ENCODE data around the gene PRKAR2A. TPM values are rescaled to one million over a fixed set of nuclear protein-coding genes. Genes with fewer than 3 reads are reported as not detected.

PRKAR2A gene
- total and polyA plus RNA-seq, 10 of the 15 experiments (the other 5 are each of a cell fraction or from before 2014, with no cell fraction given) = 9.8 to 46.2 (median 13.2) TPM

- TF ChIP-seq, protein P1, sequence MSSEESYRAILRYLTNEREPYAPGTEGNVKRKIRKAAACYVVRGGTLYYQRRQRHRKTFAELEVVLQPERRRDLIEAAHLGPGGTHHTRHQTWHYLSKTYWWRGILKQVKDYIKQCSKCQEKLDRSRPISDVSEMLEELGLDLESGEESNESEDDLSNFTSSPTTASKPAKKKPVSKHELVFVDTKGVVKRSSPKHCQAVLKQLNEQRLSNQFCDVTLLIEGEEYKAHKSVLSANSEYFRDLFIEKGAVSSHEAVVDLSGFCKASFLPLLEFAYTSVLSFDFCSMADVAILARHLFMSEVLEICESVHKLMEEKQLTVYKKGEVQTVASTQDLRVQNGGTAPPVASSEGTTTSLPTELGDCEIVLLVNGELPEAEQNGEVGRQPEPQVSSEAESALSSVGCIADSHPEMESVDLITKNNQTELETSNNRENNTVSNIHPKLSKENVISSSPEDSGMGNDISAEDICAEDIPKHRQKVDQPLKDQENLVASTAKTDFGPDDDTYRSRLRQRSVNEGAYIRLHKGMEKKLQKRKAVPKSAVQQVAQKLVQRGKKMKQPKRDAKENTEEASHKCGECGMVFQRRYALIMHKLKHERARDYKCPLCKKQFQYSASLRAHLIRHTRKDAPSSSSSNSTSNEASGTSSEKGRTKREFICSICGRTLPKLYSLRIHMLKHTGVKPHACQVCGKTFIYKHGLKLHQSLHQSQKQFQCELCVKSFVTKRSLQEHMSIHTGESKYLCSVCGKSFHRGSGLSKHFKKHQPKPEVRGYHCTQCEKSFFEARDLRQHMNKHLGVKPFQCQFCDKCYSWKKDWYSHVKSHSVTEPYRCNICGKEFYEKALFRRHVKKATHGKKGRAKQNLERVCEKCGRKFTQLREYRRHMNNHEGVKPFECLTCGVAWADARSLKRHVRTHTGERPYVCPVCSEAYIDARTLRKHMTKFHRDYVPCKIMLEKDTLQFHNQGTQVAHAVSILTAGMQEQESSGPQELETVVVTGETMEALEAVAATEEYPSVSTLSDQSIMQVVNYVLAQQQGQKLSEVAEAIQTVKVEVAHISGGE (CRISPR knock-in tag; IDR thresholded peaks at IDR 0.05) = no peak
Measured at GRCh38 chr3:48845170-48845569, 2.5 kb downstream of the PRKAR2A start (continued).

DNA sequence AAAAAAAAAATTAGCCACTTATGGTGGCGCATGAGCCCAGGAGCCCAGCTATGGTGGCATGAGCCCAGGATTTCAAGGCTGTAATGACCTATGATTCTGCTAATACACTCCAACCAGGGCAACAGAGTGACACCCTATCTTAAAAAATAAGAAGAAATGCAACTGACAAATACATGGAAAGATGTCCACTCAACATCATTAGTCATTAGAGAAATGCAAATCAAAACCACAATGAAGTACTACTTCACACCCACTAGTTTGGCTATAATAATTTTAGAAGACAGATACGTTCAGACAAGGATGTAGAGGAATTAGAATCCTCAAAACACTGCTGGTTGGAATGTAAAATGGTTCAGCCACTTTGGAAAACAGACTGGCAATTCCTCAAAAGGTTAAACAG, 10.5 kb downstream of the PRKAR2A start:
- CTCF ChIA-PET = no interaction called here
- in situ Hi-C loops (cut with MboI) = no loop called here
- no peak for FAIRE-seq

More for the DNA sequence above, 10.5 kb downstream of the PRKAR2A start:
- DNase-seq (ENCODE audit: low read depth, low spot score) = no peak
- Histone ChIP-seq H3K9me3 (replicated peaks; ENCODE audit: control insufficient read depth, insufficient read depth, low read length) (no peaks in the 10 kb centered on the region; the same call in 2 of the 3 replicates), H3K79me2 (ENCODE audit: control insufficient read depth, insufficient read depth, low read length) (no peaks in the 10 kb centered on the region), H3K4me3 (no peak overlapping the region), H4K20me1 (ENCODE audit: control insufficient read depth, insufficient read depth) (no peaks in the 10 kb centered on the region), H3K4me2 (ENCODE audit: control insufficient read depth, insufficient read depth) (no peak overlapping the region), H3K4me1 (ENCODE audit: control insufficient read depth, insufficient read depth, low read length) (no peaks in the 10 kb centered on the region), H3K9ac (ENCODE audit: control insufficient read depth, insufficient read depth, low read length) (no peak overlapping the region), H2AFZ (ENCODE audit: control insufficient read depth, low read depth, low read length) (no peak overlapping the region), H3K27me3 (replicated peaks in 1 of 2; ENCODE audit: control insufficient read depth in 2 of 2, insufficient read depth in 2 of 2, low read length in 1 of 2) (no peaks in the 10 kb centered on the region), H3K27ac (ENCODE audit: control insufficient read depth, insufficient read depth) (no peak overlapping the region), H3K36me3 (ENCODE audit: control insufficient read depth in 2 of 2, insufficient read depth in 2 of 2, low read length in 1 of 2) (no peaks in the 10 kb centered on the region)
- peak; percentile 64 for ATAC-seq
- WGBS (ENCODE audit: insufficient coverage, insufficient replicate concordance, low lambda C conversion rate, missing lambda C conversion rate) = 48% methylated on average over 2 of the region's 2 CpGs
- intact Hi-C loops (cut with micrococcal nuclease; ENCODE audit: unreplicated experiment) = no loop called here
- SMC1A ChIA-PET (ENCODE audit: uncharacterized antibody, unreplicated experiment) = interaction anchor here (0.5 to 0.9 kb wide), 3 partner anchors 11 to 43 kb away, joined by 3 read pairs; partner anchors contain the start of gene PRKAR2A
- no TSS peak for BruUV-seq (replicated peaks)
- peak; percentile 73; the same call in 1 of the 2 replicates for TF ChIP-seq ZNF24 (IDR thresholded peaks at IDR 0.05)
- TF ChIP-seq POU2F2 (IDR thresholded peaks at IDR 0.05; ENCODE audit: borderline replicate concordance, low read depth, low read length) = peak; percentile 46; the same call in 1 of the 3 replicates
- TF ChIP-seq PKNOX1 (IDR thresholded peaks at IDR 0.05) = peak; percentile 34; the same call in 1 of the 2 replicates
- TF ChIP-seq SIX5 (IDR thresholded peaks at IDR 0.05; ENCODE audit: low read depth, low read length, severe bottlenecking) = no peak
- TF ChIP-seq RUNX3 (IDR thresholded peaks at IDR 0.05; ENCODE audit: low read length) = peak; percentile 61
- RAD21 ChIA-PET (ENCODE audit: unreplicated experiment) = no interaction called here
- POLR2A ChIA-PET = interaction anchor here (0.7 kb wide), 1 partner anchor 32 kb away, joined by 3 read pairs; no protein-coding TSS in a partner anchor
